RCC 7860 (cell line): ENCODE results near the gene HS3ST2.

ENCODE experiments used
- DNase-seq: peaks from one replicate; pipeline ENCODE4 v3.0.0-alpha.2; 2015; ENCODE audit warnings: low spot score
- FAIRE-seq: peaks from 2 replicates; lab custom pipeline; 2012; peaks lifted over from hg19 to GRCh38; lab: Jason Lieb, UNC

HS3ST2 gene

GRCh38 chr16:22813948-22814710 is at the start of gene HS3ST2:
HS3ST2 (plus strand) TSS chr16:22814162; CDS start chr16:22814611, 449 bp downstream.
- FAIRE-seq: no peak
- no peak for DNase-seq

- no peak for DNase-seq
- FAIRE-seq: no peak
Observed at GRCh38 chr16:22764662-22765327, 49.2 kb upstream of the HS3ST2 start.

GRCh38 chr16:22765479-22765878 is 48.5 kb upstream of the HS3ST2 start:
- FAIRE-seq: no peak
- DNase-seq: no peak

- no peak for FAIRE-seq
Observed at GRCh38 chr16:22770866-22771265, 43.1 kb upstream of the HS3ST2 start.

DNA sequence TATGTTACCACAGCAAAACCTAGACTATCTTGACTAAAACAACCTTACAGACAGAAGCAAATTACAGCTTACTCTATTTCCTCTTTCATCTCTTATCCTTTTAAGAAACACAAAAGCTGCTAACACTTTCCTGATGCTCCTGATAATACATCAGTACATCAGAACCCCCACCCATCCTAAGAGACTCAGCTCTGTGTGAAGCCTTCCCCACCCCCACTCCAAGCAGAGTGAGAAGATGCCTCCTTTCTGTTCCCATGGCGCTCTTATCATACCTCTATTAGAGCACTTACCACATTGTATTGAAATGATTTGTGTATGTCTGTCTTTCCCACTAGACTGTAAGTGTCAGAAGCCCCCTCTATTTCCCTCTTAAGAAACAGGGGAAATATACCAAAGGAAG is 42.4 kb upstream of the HS3ST2 start:
- no peak for DNase-seq
- no peak for FAIRE-seq

More at GRCh38 chr16:22770866-22771265, 43.1 kb upstream of the HS3ST2 start:
- no peak for DNase-seq

GRCh38 chr16:22775220-22775922 is 38.6 kb upstream of the HS3ST2 start:
- DNase-seq (no peak), FAIRE-seq (no peak)

GRCh38 chr16:22781480-22781879 is 32.5 kb upstream of the HS3ST2 start:
- DNase-seq: no peak
- no peak for FAIRE-seq

GRCh38 chr16:22782314-22782713 is 31.6 kb upstream of the HS3ST2 start:
- DNase-seq (no peak), FAIRE-seq (no peak)

DNA sequence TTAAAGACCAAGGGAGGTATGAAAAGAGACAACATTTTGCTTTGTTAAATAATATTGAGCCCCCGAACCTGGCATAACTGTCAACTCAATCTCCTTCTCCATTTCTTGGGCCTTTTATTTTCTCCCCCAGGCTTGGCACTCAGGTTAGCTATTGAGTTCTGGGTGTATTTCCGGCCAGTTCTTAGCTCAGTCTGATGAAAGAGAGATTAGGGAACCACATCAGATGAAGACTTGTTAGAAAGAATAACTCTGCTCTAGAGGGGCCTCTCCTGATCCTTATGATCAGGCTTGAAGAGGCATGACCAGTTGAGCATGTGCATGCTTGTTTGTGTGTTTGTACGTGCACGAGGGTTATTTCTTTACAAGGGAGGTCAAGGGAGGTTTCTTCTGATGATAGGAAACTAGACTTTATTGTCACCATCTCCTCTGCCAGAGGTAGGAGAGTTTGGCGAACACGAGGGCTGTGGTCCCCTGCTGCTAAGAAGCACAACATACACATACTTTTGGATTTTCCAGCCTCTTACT is 29.2 kb upstream of the HS3ST2 start:
- FAIRE-seq (no peak), DNase-seq (no peak)

- no peak for DNase-seq
- no peak for FAIRE-seq
Observed at GRCh38 chr16:22785552-22785951, 28.4 kb upstream of the HS3ST2 start.

- no peak for FAIRE-seq
- DNase-seq: no peak
Observed at GRCh38 chr16:22786284-22786683, 27.7 kb upstream of the HS3ST2 start.

DNA sequence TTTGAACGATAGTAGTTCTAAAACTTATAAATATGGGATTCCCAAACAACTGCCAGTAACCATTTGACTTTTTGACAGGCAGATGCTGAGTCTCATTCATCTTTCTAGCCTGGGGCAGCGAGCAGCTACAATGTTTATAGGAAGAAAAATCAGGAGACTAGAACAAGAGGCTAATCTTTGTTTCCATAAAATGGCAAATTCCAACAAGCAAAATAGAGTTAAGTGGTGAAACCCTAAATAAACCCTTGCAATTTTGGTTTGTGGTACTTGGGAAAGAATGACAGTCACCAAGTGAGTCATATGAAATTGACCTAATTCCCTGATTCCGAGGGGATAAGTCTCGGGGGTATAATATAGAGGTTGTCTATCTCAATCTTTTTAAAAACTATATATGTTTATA is 27.3 kb upstream of the HS3ST2 start:
- no peak for FAIRE-seq
- DNase-seq: no peak

- DNase-seq (peak; percentile 77), FAIRE-seq (peak; percentile 91)
Observed at GRCh38 chr16:22787466-22788192, 26.3 kb upstream of the HS3ST2 start.

- DNase-seq: peak; percentile 6
- FAIRE-seq: no peak
Observed at GRCh38 chr16:22788193-22788530, 25.8 kb upstream of the HS3ST2 start.

DNA sequence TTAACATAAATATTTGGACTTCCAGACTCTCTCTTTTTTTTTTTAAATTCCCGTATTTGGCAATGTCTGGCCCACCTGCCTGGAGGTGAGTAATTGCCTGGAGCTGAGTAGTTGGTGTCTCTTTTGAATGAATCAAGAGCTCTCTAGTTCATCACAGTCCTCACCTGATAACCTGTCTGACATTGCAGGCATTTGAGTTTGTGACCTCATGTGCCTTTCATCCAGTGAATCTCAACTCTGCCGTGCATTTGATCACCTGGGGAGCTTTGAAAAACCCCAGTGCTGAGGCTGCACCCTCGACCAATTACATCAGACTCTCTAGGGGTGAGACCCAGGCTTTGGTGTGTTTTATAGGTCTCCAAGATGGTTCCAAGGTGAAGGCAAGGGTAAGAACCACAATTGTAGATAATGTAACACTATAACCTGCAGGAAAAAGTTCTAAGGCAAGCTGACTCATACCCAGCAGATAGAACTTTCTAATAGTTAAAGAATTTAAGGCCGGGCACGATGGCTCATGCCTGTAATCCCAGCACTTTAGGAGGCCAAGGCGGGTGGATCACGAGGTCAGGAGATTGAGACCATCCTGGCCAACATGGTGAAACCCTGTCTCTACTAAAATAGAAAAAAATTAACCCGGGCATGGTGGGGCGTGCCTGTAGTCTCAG is 24.5 kb upstream of the HS3ST2 start:
- FAIRE-seq (peak; percentile 70), DNase-seq (peak; percentile 61)

DNA sequence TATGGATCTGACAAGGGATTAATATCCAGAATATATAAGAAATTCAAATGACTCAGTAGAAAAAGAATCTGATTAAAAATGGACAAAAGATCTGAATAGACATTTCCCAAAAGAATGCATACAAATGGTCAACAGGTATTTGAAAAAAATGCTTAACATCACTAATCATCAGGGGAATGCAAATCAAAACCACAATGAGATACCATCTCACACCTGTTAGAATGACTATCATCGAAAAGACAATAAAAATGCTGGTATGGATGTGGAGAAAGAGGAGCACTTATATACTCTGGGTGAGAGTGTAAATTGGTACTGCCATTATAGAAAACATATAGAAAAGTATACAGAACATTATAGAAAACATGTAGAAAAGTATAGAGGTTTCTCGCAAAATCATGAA is 16.4 kb upstream of the HS3ST2 start:
- FAIRE-seq: no peak

GRCh38 chr16:22799113-22799512 is 14.8 kb upstream of the HS3ST2 start:
- FAIRE-seq (no peak), DNase-seq (no peak)

More for the DNA sequence above, 16.4 kb upstream of the HS3ST2 start:
- no peak for DNase-seq

DNA sequence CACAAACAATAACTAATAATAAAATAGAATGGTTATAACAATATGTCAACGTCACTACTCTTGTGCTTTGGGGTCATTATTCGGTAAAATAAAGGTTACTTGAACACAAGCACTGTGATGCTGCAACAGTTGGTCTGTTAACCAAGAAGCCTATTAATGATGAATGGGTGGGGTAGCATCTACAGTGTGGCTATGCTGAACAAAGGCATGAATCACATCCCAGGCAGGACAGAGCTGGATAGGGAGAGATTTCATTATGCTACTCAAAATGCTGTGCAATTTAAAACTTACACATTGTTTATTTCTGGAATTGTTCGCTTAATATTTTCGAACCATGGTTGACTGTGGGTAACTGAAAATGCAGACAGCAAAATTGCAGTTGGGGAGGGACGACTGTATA is 9.1 kb upstream of the HS3ST2 start:
- FAIRE-seq: no peak
- no peak for DNase-seq

GRCh38 chr16:22805326-22805725 is 8.6 kb upstream of the HS3ST2 start:
- no peak for FAIRE-seq
- no peak for DNase-seq

DNA sequence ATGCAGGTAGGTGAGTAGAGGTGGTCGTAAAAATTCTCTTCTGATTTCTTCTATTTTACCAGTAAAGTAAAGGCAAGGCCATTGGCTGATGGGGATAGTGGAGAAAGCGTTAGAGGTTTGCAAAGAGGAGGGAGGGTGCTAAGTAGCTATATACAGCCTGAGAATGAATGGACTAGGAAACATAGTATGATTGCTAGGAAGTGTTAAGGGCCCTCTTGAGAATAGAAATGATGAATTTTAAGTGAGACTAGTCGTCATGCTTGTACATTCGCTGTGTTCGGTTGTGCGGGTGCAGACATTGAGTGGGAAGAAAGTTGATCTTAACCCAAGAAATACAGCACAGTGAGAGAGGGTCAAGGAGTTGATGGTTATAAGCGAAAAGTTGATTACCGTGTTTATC is 7.2 kb upstream of the HS3ST2 start:
- no peak for DNase-seq
- FAIRE-seq: no peak
